GM18858 (cell line): ENCODE data around the gene KCNJ11.

Experiments used
- ATAC-seq: cut with Tn5 transposase; IDR thresholded peaks from one replicate; pipeline ENCODE4 v1.9.1; 2021; ENCODE audit not compliant: unreplicated experiment

Gene KCNJ11

GRCh38 chr11:17392872-17393271, 4.4 kb upstream of the KCNJ11 start:
- ATAC-seq, result no peak

GRCh38 chr11:17391493-17392355, 3.3 kb upstream of the KCNJ11 start:
- ATAC-seq, result no peak

- no peak for ATAC-seq
Observed at GRCh38 chr11:17389957-17390649, 1.6 kb upstream of the KCNJ11 start.

- no peak for ATAC-seq
Observed at GRCh38 chr11:17389211-17389956, 925 bp upstream of the KCNJ11 start.

- ATAC-seq, result no peak
Observed at GRCh38 chr11:17387811-17388210, 648 bp downstream of the KCNJ11 start.

GRCh38 chr11:17387254-17387653, 1.2 kb downstream of the KCNJ11 start:
- ATAC-seq, result no peak

GRCh38 chr11:17386331-17387084, 2.0 kb downstream of the KCNJ11 start:
- ATAC-seq, result peak; percentile 49

GRCh38 chr11:17385926-17386325, 2.5 kb downstream of the KCNJ11 start:
- no peak for ATAC-seq

- no peak for ATAC-seq
Observed at GRCh38 chr11:17385492-17385891, 3.0 kb downstream of the KCNJ11 start.

GRCh38 chr11:17384002-17384511, 4.4 kb downstream of the KCNJ11 start:
- ATAC-seq, result no peak

GRCh38 chr11:17383461-17383860, 5.0 kb downstream of the KCNJ11 start:
- ATAC-seq, result no peak

- no peak for ATAC-seq
Observed at GRCh38 chr11:17382046-17382728, 6.3 kb downstream of the KCNJ11 start.

GRCh38 chr11:17381156-17381555, 7.3 kb downstream of the KCNJ11 start:
- ATAC-seq, result no peak

- no peak for ATAC-seq
Observed at GRCh38 chr11:17379383-17380180, 8.9 kb downstream of the KCNJ11 start.

GRCh38 chr11:17378655-17379054, 9.8 kb downstream of the KCNJ11 start:
- ATAC-seq, result no peak

GRCh38 chr11:17376493-17376892, 12.0 kb downstream of the KCNJ11 start:
- no peak for ATAC-seq

- no peak for ATAC-seq
Observed at GRCh38 chr11:17375547-17375946, 12.9 kb downstream of the KCNJ11 start.

GRCh38 chr11:17371614-17372013, 16.8 kb downstream of the KCNJ11 start:
- ATAC-seq, result no peak

GRCh38 chr11:17369684-17370243, 18.7 kb downstream of the KCNJ11 start:
- ATAC-seq, result no peak
